ENCODE results near the gene IVL.

Gene IVL

DNA sequence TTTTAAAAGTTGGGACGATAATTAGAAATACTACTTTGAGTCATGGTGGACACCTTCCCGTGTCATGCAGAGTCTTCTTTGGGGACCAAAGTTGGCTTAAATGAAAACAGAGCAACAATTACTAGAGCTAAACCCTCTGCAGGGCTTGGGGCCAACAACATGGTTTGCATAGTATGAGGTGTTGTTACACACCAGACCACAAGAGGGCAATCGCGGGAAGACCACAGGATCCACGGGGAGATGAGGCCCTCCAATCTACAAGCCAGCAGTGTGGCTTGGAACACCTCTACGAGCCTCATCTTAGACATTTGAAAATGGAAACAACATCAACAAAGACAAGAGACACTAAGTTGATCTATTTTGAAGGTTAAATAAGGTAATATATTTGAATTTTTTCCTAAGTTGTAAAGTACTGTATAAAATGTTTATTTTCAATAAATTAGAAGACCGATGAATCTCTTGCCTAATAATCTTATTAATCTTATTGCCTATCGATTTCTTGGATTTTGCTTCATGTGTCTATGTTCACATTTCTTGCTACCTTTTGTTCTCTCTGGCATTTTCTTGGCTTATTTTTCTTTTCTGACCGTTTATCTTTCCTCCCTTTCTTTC, 38.4 kb upstream of the IVL start:
- TF ChIP-seq, protein P1, sequence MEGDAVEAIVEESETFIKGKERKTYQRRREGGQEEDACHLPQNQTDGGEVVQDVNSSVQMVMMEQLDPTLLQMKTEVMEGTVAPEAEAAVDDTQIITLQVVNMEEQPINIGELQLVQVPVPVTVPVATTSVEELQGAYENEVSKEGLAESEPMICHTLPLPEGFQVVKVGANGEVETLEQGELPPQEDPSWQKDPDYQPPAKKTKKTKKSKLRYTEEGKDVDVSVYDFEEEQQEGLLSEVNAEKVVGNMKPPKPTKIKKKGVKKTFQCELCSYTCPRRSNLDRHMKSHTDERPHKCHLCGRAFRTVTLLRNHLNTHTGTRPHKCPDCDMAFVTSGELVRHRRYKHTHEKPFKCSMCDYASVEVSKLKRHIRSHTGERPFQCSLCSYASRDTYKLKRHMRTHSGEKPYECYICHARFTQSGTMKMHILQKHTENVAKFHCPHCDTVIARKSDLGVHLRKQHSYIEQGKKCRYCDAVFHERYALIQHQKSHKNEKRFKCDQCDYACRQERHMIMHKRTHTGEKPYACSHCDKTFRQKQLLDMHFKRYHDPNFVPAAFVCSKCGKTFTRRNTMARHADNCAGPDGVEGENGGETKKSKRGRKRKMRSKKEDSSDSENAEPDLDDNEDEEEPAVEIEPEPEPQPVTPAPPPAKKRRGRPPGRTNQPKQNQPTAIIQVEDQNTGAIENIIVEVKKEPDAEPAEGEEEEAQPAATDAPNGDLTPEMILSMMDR (IDR thresholded peaks at IDR 0.05; ENCODE audit: control insufficient read depth, insufficient read depth, low read depth, low read length, missing control alignments), result peak; percentile 78
- peak; percentile 17 for DNase-seq (ENCODE audit: low read depth)

GRCh38 chr1:152870831-152871730, 37.3 kb upstream of the IVL start:
- H3K4me3 ChIP-seq (ENCODE audit: control insufficient read depth, low read depth, low read length), result no peak overlapping the region
- DNase-seq (ENCODE audit: low read depth), result no peak
- TF ChIP-seq, protein P1 (IDR thresholded peaks at IDR 0.05; ENCODE audit: control insufficient read depth, insufficient read depth, low read depth, low read length, missing control alignments), result peak; percentile 27

More for the DNA sequence above, 38.4 kb upstream of the IVL start:
- H3K4me3 ChIP-seq (ENCODE audit: control insufficient read depth, low read depth, low read length), result no peak overlapping the region

DNA sequence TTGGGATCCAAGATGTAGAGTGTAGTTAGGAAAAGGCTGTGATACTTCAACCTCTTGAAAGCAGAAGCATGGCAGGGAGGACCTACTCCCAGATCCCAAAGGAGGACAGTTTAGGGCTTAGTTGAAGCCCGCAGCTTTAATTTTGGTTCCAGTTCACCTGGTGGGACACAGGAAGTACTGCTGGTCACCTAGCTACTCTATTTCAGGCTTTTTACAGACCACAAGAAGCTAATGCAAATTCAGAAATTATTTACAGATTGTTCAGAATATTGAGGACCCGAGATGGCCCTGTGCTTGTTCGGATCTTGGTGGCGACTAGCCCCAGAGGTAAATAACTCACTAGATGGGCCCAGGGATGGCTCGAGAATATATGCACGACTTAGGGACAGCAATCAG, 36.6 kb upstream of the IVL start:
- no peak overlapping the region for H3K4me3 ChIP-seq (ENCODE audit: control insufficient read depth, low read depth, low read length)
- TF ChIP-seq, protein P1 (IDR thresholded peaks at IDR 0.05; ENCODE audit: control insufficient read depth, insufficient read depth, low read depth, low read length, missing control alignments), result no peak
- no peak for DNase-seq (ENCODE audit: low read depth)

DNA sequence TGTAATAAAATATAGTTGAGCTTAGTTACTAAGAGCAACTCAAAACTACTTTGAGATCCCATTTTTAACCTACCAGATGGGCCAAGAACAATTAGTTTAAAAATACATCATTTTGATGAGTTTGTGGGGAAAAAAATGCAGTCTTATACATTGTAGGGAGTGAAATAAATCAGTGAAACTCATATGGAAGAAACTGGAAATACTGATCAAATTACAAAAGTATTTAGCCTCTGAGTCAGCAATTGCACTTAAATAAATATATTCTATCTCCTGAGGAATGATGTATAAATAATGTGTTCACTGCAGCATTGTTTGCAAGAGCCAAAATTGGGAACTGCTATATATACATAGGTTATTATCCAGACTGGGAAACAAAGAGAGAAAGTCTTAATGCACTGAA, 34.9 kb upstream of the IVL start:
- DNase-seq (ENCODE audit: low read depth), result no peak
- TF ChIP-seq, protein P1 (IDR thresholded peaks at IDR 0.05; ENCODE audit: control insufficient read depth, insufficient read depth, low read depth, low read length, missing control alignments), result no peak
- H3K4me3 ChIP-seq (ENCODE audit: control insufficient read depth, low read depth, low read length), result no peak overlapping the region

GRCh38 chr1:152876827-152877226, 31.5 kb upstream of the IVL start:
- no peak for DNase-seq (ENCODE audit: low read depth)
- TF ChIP-seq, protein P1 (IDR thresholded peaks at IDR 0.05; ENCODE audit: control insufficient read depth, insufficient read depth, low read depth, low read length, missing control alignments), result no peak
- no peak overlapping the region for H3K4me3 ChIP-seq (ENCODE audit: control insufficient read depth, low read depth, low read length)

DNA sequence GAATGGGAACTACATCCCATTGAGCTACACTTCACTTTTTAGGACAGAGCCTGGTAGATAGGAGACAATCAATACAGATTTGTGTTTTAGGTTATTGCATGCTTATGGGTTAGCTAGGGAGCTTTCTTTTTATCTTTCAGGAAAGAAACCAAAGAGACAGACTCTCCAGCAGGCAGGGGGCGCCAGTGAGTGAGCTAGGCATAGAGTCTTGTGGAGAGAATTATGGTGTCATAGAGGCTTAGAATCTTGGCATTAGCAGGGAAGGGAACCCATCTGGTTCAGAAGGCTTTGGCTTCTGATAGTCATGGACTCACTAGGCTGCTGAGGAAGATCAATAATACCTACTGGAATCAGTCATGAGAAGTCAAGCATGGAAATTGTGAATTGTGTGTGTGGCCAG, 30.3 kb upstream of the IVL start, which contains the start of gene SMCP:
Gene SMCP (plus strand): TSS at position 281 of the 400 bp plus-strand sequence. CDS start 6,101 bp downstream, outside the sequence.
- TF ChIP-seq, protein P1 (IDR thresholded peaks at IDR 0.05; ENCODE audit: control insufficient read depth, insufficient read depth, low read depth, low read length, missing control alignments), result no peak
- DNase-seq (ENCODE audit: low read depth), result no peak

More for the DNA sequence above, 30.3 kb upstream of the IVL start, which contains the start of gene SMCP:
- no peak within 1 kb of the TSS for H3K4me3 ChIP-seq (ENCODE audit: control insufficient read depth, low read depth, low read length)

Measured in AG09309 (cell line).